NCI-H2227 (cell line): ENCODE results near the gene RTTN.
A peak's percentile ranks its signal among the peaks of the same experiment; 100 is the strongest.
"Not testable (repeated sequence)": the region's sequence is repeated elsewhere in the genome, so short reads cannot be mapped to it uniquely, and the experiment has no call there.

ENCODE experiments used
- DNase-seq: peaks from one replicate; lab custom pipeline; 2025; ENCODE audit not compliant: unreplicated experiment; lab: John Stamatoyannopoulos, UW

RTTN gene

GRCh38 chr18:70205421-70206397, at the start of gene RTTN:
Gene RTTN, minus strand, starts transcription at chr18:70205687. Its CDS starts 29 bp downstream, at chr18:70205658.
- peak; percentile 96 for DNase-seq

GRCh38 chr18:70250781-70251180, 45.3 kb upstream of the RTTN start:
- DNase-seq, result no peak

- not testable (repeated sequence) for DNase-seq
Observed at GRCh38 chr18:70249861-70250260, 44.4 kb upstream of the RTTN start.

GRCh38 chr18:70249118-70249517, 43.6 kb upstream of the RTTN start:
- no peak for DNase-seq

GRCh38 chr18:70246061-70246466, 40.6 kb upstream of the RTTN start:
- no peak for DNase-seq

GRCh38 chr18:70243131-70243929, 37.8 kb upstream of the RTTN start:
- no peak for DNase-seq

GRCh38 chr18:70236921-70237320, 31.4 kb upstream of the RTTN start:
- DNase-seq, result not testable (repeated sequence)

GRCh38 chr18:70235478-70235877, 30.0 kb upstream of the RTTN start:
- no peak for DNase-seq

GRCh38 chr18:70234667-70235459, 29.4 kb upstream of the RTTN start:
- DNase-seq, result no peak

- DNase-seq, result no peak
Observed at GRCh38 chr18:70233974-70234373, 28.5 kb upstream of the RTTN start.

GRCh38 chr18:70232261-70232660, 26.8 kb upstream of the RTTN start:
- no peak for DNase-seq

GRCh38 chr18:70229639-70230038, 24.2 kb upstream of the RTTN start:
- DNase-seq, result no peak

- no peak for DNase-seq
Observed at GRCh38 chr18:70228536-70228935, 23.0 kb upstream of the RTTN start.

- no peak for DNase-seq
Observed at GRCh38 chr18:70227438-70227837, 22.0 kb upstream of the RTTN start.

- no peak for DNase-seq
Observed at GRCh38 chr18:70221915-70222278, 16.4 kb upstream of the RTTN start.

- peak; percentile 9 for DNase-seq
Observed at GRCh38 chr18:70221156-70221914, 15.8 kb upstream of the RTTN start.

- no peak for DNase-seq
Observed at GRCh38 chr18:70220628-70221027, 15.1 kb upstream of the RTTN start.

- DNase-seq, result no peak
Observed at GRCh38 chr18:70219688-70220087, 14.2 kb upstream of the RTTN start.

- DNase-seq, result no peak
Observed at GRCh38 chr18:70216788-70217187, 11.3 kb upstream of the RTTN start.

- no peak for DNase-seq
Observed at GRCh38 chr18:70207181-70207580, 1.7 kb upstream of the RTTN start.
